ENCODE data around the gene NUP214.

DNA sequence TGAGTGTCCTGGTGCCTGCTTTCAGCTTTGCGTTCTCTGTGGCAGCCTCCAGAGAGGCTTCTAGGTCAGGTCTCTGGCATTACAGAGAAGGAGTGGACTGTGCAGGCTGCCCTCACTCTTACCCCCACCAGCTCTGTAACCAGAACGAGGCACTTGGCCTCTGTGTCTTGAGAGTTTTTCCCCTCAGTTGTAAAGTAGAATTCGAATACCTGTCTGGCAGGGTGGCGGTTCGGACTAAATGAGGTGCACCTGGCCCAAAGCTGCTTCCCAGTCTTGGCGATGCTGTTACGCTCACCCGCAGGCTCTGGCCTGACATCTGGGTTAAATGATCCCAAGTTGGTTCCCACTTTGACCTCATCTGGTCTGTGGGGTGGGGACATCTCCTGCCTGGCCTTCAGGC, 110.8 kb downstream of the NUP214 start:
- TF ChIP-seq BHLHE40 (IDR thresholded peaks at IDR 0.05; ENCODE audit: borderline replicate concordance), result no peak
- TF ChIP-seq FOXM1 (IDR thresholded peaks at IDR 0.05; ENCODE audit: borderline replicate concordance), result no peak
